Posterior cingulate gyrus (tissue), 11 donors: ENCODE measurements around the gene RBM43.
"Not testable (repeated sequence)": the region's sequence is repeated elsewhere in the genome, so short reads cannot be mapped to it uniquely, and the experiment has no call there.

ENCODE experiments used
- DNase-seq, 10 donors: peaks; one replicate each; pipeline versions ENCODE4 v3.0.0 to v3.0.0-alpha.2; 2020 to 2021; ENCODE audit warnings: mixed read lengths in 3 of 10
- intact Hi-C: fragments of 100-400 bp; cut with DNase I; formaldehyde crosslinking; loops from one replicate; pipeline ENCODE4 v1.15.1; 2023

The RBM43 gene

GRCh38 chr2:151261231-151261976 lies at the start of gene RBM43:
TSS of gene RBM43 (minus strand) at chr2:151261863. CDS start at chr2:151261727, 136 bp downstream.
- intact Hi-C loops = loop anchor here (10.0 kb wide), 1 partner anchor 153 kb away; no protein-coding TSS in a partner anchor
- peak; percentile 55 to 95 (median 68) for DNase-seq

GRCh38 chr2:151310313-151310712 lies 48.6 kb upstream of the RBM43 start:
- DNase-seq, intact Hi-C loops: not testable (repeated sequence)

- intact Hi-C loops = no loop called here
- no peak for DNase-seq
Observed at GRCh38 chr2:151306621-151307020, 45.0 kb upstream of the RBM43 start.

GRCh38 chr2:151305129-151305691 lies 43.5 kb upstream of the RBM43 start:
- no peak for DNase-seq
- intact Hi-C loops = no loop called here

- intact Hi-C loops = no loop called here
- peak in 2 of 10 donors; percentile 21 to 81 for DNase-seq
Observed at GRCh38 chr2:151302879-151303278, 41.2 kb upstream of the RBM43 start.

- intact Hi-C loops = no loop called here
- DNase-seq = no peak
Observed at GRCh38 chr2:151302404-151302803, 40.7 kb upstream of the RBM43 start.

GRCh38 chr2:151299920-151300539 lies 38.4 kb upstream of the RBM43 start:
- intact Hi-C loops = no loop called here
- no peak for DNase-seq

GRCh38 chr2:151297882-151298281 lies 36.2 kb upstream of the RBM43 start:
- DNase-seq = no peak
- intact Hi-C loops = no loop called here

- DNase-seq, intact Hi-C loops: not testable (repeated sequence)
Observed at GRCh38 chr2:151295926-151296325, 34.3 kb upstream of the RBM43 start.

- no peak for DNase-seq
- intact Hi-C loops = no loop called here
Observed at GRCh38 chr2:151292546-151292945, 30.9 kb upstream of the RBM43 start.

GRCh38 chr2:151292141-151292540 lies 30.5 kb upstream of the RBM43 start:
- DNase-seq = no peak
- intact Hi-C loops = no loop called here

- no peak for DNase-seq
- intact Hi-C loops = no loop called here
Observed at GRCh38 chr2:151291224-151291623, 29.6 kb upstream of the RBM43 start.

- intact Hi-C loops = no loop called here
- DNase-seq = no peak
Observed at GRCh38 chr2:151289972-151290866, 28.6 kb upstream of the RBM43 start.

- intact Hi-C loops = no loop called here
- DNase-seq = no peak
Observed at GRCh38 chr2:151287513-151288250, 26.0 kb upstream of the RBM43 start.

GRCh38 chr2:151282401-151282800 lies 20.7 kb upstream of the RBM43 start:
- intact Hi-C loops = no loop called here

GRCh38 chr2:151280271-151280670 lies 18.6 kb upstream of the RBM43 start:
- no peak for DNase-seq
- intact Hi-C loops = no loop called here

More at GRCh38 chr2:151282401-151282800, 20.7 kb upstream of the RBM43 start:
- no peak for DNase-seq

GRCh38 chr2:151278487-151278886 lies 16.8 kb upstream of the RBM43 start:
- DNase-seq = no peak
- intact Hi-C loops = no loop called here

GRCh38 chr2:151277067-151277466 lies 15.4 kb upstream of the RBM43 start:
- intact Hi-C loops = no loop called here
- no peak for DNase-seq

- DNase-seq = no peak
- intact Hi-C loops = no loop called here
Observed at GRCh38 chr2:151275291-151275690, 13.6 kb upstream of the RBM43 start.

GRCh38 chr2:151271824-151272223 lies 10.2 kb upstream of the RBM43 start:
- intact Hi-C loops = no loop called here
- DNase-seq = no peak
